ENCODE results near the gene LGALS1.

The LGALS1 gene

DNA sequence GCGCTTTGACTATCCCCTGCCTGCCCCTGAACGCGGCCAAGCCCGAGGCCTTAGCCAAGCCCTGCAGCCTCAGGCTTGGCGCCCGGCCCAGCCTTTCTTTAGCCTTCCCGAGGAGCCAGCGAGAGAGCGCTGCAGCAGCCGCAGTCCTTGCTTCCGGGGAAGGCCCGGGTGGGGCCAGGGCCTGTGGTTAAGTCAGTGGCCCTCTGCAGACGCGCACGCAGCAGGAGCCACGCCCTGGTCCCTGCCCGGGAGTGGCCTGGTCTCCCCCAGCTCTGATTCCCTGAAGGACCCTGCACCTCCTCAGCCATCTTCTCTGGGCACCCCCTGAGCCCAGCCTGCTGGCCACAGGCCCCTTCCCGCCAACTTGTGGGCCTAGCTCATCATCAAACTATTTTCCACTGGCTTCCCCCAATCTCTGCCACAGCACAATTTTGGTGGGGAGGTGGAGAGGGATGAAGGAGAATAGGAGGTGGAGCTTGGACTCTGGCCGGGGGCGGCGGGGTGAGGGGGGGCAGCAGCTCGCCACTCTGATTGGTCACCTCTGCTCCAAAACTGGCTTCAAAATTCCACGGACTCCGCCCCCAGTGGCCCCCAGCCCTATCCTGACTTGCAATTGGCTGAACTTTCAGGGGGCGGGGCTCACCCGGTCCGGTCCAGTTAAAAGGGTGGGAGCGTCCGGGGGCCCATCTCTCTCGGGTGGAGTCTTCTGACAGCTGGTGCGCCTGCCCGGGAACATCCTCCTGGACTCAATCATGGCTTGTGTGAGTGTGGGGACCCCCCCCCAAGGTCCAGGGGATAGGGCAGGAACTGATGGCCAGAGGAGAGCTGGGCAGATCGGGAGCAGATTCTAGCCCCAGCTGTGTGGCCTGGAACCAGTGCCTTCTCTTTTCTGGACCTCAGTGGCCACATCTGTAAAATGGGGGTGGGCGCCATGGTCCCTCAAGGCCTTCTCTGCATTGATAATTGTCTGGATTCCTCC, at the start of gene LGALS1:
Gene LGALS1, plus strand, starts transcription at position 686 of the 979 bp plus-strand sequence. Its CDS starts 67 bp downstream, at position 753.
- DNase-seq = peak in 3 of 4 experiments; percentile 18 to 34 (median 21)

DNA sequence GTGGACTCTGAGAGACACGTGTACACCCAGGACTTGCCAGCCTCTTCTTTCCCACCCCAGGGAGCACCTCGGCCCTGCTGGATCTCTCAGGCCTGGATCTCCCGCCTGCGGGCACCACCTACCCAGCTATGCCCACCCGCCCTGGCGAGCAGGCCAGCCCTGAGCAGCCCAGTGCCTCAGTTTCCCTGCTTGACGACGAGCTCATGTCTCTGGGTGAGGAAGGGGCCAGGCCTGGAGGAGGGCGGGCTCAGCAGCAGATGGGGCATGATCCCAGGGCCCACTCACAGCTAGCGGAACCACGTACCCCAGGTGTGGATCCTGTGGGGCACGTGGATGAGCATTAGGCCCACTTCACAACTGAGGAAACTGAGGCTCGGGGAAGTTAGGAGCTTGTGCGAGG, 49.7 kb upstream of the LGALS1 start:
- DNase-seq = no peak

DNA sequence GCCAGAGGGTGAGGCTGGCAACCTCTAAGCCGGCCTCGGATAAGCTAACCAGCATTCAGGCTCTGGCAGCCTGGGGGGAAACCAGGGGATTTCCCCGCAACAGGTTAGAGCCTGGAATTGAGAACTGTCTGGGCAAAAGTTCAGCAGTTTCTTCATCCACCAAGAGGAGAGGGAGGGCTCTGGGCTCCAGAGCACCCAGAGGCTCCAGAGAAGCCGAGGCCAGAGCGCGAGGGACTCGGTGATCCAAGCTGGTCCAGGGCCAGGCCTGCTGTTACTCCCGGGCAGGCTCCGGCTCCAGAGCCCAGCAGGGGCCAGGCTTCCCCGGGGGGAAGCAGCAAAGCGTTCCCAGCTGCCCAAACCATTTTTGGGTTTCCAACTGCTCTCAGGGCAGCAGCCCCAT, 49.3 kb upstream of the LGALS1 start:
- no peak for DNase-seq

DNA sequence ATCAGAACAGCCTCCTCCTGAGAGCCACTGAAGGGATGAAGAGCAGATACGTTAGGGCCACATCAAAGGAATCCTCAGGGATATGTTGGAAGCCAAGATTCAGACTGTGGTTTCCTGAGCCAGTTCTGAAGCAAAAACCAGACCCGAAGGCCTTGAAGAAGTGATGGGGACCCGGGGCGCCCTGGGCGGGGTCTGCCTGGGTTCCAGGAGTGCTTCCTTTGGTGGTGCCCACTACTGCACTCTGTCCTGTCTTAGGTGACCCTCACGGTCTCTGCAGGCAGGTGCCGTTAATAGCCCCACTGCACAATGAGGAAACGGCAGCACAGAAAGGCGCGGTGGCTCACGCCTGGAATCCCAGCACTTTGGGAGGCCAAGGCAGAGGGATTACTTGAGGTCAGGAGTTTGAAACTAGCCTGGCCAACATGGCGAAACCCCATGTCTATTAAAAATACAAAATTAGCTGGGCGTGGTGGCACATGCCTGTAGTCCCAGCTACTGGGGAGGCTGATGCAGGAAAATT, 48.8 kb upstream of the LGALS1 start:
- no peak for DNase-seq

DNA sequence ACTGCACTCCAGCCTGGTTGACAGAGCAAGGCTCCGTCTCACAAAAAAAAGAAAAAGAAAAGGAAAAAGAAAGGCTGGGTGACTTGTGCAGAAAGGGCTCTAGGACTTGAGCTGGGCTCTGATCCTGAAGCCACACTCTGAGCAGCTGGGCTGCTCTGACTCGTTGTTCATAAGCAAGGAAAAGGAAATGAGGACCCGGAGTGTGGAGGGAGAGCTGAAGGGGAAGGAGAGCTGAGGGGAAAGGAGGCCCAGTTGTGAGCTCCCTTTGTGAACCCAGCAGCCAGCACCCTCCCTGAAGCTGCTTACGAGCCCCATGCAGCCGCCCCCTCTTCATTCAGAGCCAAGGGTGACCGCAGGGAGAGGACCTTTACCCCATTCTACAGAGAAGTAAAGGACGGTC, 48.3 kb upstream of the LGALS1 start:
- no peak for DNase-seq

DNA sequence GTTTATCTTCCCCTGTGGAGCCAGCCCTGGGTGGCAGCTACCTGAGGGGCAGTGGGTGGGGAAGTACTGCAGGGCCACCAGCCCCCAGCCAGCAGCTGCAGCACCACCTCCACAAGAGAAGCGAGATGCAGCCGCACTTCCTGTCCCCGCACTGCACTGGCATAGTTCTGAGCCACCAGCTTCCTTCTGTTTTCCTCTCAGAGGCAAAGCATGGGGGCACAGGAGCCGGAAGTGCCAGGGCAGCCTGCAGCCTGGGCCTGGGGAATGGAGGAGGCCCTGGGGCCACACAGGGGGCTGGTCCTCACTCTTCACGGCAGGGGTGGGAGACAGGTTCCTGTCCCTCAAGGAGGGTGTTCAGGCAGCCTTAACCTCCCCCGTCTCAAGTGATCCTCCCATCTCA, 47.9 kb upstream of the LGALS1 start:
- peak in 3 of 4 experiments; percentile 21 to 45 (median 36) for DNase-seq

DNA sequence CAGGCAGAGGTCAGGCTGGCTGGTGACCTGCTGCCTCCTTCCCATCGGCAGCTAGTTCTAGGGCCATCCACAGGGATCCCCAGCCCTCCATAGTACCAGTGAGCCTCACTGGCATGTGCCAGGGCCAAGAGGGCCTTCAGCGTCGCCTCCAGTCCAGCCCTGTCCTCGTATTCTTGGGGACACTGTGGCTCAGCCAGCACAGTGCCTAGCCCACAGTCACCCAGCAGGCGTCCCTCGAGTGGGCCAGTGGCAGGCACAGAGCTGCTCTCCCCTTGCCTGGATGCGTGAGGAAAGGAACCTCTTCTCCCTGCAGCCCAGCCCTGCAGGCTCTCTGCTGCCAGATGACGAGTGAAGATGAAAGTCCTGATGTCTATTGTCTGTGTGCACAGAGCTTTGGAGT, 46.6 kb upstream of the LGALS1 start:
- no peak for DNase-seq

DNA sequence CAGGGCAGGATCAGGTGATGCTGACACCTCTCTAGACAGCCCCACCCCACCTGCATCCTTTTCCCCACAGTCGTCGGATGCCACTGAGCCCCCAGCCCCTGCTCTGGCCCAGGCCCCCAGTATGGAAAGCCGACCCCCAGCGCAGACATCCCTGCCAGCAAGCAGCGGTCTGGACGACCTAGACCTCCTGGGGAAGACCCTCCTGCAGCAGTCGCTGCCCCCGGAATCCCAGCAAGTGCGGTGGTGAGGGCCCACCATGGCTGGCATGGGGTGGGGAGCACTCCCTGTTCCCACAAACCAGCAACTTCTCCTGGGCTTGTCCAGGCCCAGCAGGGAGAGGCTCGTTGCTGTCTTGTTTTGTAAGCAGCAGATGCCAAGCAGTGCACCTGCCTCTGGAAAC, 45.5 kb upstream of the LGALS1 start:
- DNase-seq = no peak

DNA sequence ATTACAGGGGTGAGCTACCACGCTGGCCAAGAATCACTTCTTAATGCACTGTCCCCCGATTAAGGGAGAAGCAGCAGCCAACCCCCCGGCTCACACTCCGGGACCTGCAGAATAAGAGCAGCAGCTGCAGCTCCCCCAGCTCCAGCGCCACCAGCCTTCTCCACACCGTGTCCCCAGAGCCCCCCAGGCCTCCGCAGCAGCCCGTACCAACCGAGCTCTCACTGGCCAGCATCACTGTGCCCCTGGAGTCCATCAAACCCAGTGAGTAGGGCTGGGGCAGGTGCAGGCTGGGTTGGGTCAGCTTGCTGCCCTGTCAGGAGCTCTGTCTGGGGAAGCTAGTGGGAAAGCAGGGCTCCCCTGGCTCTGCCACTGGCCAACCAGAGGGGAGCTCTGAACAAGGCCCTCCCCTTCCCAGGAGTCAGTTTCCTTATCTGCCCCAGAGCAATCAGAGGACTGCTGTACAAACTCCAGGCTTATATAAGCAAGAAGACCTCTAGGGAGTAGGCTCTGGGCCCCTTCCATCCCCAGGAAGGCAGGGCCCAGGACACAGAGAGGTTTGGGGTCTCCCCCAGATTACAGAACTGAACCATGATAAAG, 44.5 kb upstream of the LGALS1 start:
- no peak for DNase-seq

DNA sequence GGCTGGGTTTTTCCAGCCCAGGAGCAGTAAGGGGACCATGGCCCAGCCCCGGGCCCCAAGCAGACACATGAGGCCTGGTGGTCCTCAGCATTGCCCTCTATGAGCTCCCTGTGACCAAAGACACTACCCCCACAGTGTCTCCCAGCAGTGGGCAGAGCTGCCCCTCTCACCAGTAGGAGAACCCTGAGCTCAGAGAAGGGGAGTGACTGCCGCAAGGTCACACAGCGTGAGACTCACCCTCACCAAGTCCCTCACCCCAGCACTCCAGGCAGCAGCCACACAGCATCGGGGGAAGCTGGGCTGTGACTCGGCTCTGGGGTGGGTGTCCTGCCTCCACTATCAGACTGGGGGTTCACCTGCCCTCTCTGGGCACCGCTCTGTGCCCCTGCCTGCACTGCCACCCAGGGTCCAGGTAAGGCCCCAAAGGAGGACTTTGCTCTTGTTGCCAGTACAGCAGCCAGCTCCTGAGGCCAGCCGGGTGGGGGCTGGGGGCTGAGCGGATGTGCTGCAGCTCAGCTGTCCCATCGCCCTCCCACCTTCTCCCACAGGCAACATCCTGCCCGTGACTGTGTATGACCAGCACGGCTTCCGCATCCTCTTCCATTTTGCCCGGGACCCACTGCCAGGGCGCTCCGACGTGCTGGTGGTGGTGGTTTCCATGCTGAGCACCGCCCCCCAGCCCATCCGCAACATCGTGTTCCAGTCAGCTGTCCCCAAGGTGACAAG, 43.8 kb upstream of the LGALS1 start:
- DNase-seq = no peak

DNA sequence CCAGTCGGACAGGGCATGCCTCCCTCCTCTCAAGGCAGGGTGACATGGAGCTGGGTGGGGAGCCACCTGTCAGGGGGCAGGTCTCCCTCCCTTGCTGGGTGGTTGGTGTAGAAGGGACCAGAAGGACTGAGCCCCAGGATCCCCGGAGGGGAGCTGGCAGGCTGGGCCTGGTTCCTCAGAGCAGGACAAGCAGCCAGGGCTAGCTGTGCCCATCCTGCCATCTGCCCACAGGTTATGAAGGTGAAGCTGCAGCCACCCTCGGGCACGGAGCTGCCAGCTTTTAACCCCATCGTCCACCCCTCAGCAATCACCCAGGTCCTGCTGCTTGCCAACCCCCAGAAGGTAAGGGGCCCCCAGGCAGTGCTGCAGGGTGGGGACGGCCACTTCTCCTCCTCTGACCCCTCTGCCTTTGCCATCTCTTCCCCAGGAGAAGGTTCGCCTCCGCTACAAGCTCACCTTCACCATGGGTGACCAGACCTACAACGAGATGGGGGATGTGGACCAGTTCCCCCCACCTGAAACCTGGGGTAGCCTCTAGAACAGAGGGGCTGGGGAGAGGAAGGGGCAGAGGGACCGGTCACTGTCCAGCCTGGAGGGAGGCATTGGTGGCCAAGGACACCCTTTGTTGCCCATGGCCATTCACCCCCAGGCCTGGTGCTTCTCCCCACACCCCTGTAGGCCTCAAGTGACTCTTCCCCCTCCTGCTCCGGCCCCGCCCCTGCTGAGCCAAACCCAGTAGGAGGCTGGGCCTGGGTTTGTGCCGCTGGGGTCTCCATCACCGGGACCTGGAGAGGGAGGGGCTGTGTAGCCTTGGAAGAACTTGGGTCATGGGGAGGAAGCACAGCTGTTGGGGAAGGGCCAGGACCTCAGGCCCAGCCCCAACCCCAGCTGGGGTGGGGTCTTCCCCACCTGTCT, 43.0 kb upstream of the LGALS1 start:
- DNase-seq = no peak

DNA sequence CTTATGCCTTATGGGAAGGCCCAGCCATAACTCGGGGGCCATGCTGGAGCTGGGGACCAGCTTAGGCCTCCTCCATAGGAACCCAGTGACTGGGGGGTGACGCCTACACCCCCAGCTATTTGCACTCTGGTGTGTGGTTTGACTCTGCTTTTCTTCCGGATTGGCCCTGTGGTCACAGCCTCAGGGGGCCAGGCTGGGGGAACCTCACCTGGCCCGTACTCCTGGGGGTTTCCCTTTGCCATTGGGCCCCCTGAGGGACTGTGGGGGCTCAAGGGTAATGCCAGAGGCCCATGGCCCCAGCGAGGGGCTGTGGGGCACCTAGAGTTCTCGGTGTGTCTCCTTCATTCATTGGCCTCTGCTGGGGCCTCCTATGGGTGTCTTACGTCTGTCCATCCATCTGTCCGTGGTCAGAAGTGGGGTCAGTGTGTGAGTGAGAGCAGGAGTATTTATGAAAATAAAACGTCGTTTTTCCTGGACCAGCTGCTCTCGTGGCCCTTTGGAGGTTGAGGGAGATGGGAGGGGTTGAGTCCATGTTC, 42.3 kb upstream of the LGALS1 start:
- no peak for DNase-seq

DNA sequence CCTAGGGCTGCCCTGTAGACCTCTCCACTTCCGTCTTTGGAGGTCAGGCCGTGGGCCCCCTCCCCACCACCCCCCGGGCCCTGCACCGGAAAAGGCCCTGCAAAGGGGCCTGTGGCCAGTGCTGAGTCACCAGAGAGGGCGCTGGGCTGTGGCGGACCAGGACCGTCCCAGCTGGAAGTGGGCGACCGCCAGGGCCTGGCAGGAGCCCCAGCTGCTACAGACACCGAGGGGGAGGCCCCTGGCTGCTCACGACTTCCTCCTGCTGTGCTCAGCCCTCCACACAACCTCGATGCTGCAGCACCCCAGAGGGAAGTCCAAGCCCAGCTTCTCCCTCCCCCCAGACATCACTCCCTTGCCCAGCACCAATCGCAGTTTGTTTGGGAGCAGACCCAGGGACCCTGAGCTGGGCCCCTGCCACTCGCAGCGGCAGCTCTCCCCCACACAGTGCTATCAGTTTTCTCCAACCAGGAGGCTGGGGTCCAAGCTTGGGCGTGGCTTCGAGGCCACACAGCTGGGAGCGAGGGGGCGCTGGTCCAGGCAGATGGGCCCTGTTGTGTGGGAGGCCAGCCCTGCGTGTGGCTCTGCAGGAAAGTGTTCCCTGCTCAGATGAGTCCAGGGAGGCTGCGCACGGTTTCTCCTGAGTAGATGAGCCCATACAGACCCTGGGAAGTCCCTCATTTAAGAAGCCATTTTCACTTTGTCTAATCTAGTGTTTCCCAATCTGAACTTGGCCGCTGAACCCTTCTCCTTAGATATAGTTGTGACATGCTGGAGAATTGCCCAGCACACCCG, 41.6 kb upstream of the LGALS1 start:
- peak in 2 of 4 experiments; percentile 32 to 38 for DNase-seq

DNA sequence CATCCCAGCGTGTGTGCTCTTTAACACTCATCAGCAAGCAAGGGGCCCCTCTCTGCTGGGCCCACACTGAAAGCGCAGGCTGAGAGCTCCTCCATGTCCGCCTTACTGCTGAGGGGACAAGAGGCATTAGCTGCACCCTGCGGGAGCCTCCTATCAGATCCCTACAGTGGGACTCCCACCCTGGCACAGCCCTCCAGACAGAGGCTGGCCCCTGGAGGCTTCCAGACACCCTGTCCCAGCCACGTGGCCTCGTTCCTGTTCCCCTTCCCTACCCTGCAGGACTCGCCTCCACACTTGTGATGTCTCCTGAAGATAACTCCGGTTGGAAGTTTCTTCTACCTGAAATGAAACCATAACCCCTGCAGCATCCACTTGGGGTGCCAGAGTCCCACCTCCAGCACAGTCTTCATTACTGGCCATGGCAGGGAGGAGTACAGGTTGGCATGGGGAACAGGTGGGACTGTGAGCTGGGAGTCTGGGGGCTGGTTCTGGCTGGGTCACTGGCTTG, 41.0 kb upstream of the LGALS1 start:
- no peak for DNase-seq

DNA sequence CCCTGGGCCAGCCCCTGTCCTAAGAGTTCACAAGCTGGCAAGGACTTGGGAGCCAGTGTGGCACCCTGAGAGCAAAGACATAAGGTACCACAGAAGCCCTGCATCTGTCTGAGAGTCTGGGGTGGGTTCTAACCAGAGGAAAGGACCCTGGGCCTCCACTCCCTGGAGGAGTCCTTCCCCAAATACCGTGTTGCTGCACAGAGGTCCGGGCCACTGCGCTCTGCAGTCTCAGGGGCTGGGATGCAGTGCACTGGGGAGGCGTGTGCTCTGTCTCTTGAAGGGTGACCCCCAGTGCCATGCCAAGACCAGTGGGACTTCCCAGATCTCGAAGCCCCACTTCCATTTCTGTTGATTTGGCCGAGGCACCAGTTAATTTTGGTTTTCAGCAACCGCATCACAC, 40.3 kb upstream of the LGALS1 start:
- no peak for DNase-seq

DNA sequence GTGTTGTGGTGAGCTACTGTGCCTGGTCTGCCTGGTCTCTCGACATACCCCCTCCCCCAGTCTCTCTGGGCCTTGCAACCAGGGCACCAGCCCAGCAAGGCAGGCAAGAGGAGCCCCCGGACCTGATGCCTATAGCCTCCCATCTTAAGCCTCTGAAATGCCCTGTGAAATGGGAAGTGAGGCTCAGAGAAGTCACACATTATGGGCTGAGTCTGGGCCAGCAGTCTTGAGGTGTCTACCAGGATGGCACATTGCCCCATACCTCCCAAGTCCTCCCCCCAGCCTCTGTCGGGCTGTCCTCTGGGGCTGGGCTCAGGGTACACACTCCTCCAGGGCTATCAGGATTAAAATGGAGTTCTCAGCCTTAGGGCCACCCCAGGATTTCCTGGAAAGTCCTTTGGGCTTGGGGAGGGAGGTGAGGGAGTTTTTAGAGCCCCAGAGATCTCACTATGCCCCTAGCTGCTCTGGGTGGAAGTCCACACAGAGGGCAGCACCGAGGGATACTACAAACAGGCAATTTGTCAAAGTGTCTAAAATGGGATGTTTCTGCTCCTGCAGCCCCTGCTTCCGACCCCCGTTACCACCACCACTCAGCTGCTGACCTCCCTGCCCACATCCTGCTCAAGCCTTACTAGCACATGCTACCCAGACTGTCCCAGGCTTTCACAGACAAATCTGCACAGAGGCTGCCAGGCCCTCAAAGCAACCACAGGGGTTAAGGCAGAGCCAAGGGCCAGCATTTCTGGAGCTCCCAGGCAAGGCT, 39.1 kb upstream of the LGALS1 start:
- no peak for DNase-seq

DNA sequence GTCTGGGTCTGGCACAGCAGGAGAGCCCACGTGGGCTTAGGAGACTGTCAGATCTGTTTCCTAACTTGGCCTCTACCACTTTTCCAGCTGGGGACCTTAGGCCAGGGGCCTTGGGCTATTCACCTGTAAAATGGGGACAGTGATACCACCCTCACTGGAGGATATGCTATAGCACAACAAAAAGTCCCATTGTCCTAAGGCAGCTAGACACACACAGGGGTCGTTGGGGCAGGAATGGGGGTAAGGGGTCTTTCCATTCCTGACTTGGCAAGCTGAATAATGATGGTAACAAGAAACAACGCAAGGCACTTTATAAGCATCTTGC, 38.5 kb upstream of the LGALS1 start:
- DNase-seq = no peak

DNA sequence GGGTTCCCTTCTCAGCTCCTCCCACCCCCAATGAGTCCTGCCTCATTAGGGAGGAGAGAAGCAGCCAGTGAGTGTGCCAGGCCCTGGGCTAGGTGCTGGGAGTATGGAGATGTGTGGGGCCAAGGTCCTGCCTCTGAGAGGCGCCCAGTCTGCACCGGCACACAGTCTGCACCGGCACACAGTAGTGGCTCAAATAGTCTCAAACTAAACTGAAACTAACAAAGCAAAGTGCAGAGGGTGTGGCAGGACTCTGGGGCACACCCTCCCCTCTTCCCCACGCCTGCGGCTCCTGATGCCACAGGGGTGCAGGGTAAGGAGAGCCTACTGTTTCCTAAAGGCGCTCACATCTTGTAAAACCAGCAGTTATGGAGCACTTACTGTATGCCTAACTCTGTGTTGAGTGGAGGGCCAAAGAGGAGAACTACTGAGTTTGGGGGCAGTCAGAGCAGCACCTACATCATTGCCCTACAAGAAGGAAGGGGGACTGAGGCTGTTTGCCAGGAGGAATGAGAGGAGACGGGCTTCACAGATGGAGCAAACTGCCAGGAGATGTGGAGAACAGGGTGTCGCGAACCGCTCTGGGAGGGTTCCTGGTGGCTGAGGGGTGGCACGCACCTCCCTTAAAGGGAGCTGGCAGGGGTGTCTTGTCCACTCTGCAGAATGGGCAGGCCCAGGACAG, 36.9 kb upstream of the LGALS1 start:
- DNase-seq = no peak

DNA sequence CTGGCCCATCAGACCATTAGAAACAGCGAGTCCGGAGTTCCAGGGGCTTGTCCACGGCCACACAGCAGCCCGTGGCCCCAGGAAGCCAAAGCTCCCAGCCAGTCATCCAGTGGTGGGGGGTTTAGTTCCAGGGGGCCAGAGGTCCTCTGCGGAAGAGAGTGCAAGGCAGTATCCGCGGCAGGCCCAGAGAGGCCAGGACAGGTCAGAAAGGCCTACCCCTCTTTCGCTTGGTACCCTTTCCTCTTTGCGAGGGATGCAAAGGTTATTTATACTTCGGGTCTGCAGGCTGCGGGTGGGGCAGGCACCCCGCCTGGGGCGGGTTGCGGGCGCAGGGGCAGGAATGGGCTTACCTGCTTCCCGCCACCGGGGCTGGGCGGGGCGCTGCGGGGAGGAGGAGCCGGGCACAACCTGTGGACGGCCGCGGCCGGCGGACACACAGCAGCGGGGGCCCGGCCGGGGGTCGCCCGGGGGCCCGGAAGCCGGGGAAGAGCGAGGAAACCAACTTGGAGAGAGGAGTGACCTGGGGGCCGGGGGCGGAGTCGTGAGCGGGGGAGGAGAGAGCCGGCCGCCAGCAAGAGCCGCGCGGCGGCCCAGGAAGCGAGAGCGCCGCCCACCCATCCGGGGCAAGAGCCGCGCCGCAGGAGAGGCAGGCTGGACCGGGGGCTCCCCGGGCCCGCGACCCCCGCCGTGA, 36.2 kb upstream of the LGALS1 start, which contains the start of gene SH3BP1:
Gene SH3BP1, plus strand, starts transcription at position 600 of the 691 bp plus-strand sequence. CDS start 119 bp downstream, outside the sequence.
- DNase-seq = peak; percentile 21 to 35 (median 26)
